ENCODE data around the gene PLPP3. TPM values are rescaled to one million over a fixed set of nuclear protein-coding genes. Genes with fewer than 3 reads are reported as not detected.

Gene PLPP3
- total RNA-seq, 1 donor from 2014 or later = not detected

DNA sequence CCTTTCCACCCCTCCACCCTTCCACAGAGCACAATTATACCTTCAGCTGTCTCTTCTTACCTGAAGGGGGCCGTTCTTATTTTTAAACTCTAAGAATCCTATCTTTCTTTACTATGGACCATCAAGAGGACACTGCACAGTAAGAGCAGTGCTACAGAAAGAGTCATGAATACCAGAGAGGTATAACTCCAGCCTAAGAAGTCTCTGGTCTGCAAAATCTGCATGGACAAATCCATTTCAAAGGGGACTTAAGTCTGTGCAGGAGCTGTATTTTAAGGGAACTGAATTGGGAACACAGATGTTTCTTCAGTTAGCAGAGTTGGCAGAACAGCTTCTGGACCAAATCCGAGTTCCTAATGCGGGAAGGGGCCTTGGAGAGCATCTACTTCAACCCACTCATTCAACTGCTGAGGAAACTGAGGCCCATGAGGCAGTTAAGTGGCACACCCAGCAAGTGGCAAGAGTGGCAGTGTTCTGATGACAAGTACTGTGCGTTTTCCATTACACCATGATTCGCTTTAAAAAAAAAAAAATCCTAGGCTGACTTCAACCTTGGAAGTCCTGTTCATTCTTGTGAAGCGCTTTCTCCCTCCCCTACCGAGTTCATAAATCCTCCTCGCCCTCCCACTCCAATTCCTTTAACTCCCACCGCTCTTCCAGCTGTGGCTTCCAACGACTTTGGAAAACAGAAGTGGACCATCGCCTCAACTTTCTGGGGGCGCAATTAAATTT lies 1.8 kb downstream of the PLPP3 start:
- intact Hi-C loops (cut with micrococcal nuclease) = no loop called here

DNA sequence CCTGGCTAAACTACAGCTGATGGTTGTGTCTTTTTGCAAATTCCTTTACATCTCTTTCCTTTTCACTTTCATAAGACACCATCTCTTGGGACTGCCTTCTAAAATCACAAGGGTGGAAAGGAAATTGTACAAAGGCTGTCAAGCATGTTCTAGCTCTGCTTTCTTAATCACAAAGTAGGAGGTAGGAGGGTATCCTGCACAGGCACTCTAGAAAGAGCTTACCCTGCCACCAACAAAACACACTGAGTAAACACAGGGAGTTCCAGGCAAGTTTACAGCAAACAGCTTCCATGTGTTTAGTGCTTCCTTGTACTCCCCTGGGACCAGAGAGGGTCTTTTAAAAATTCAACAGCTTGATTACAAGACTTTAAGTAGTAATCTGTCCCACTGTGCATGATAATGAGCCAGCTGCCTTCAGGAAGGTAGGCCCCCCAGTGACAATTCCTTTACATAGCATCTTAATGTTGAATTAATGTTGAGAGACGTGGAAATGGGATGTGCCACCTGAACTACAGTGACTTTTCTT lies 2.4 kb downstream of the PLPP3 start:
- intact Hi-C loops (cut with micrococcal nuclease) = no loop called here

DNA sequence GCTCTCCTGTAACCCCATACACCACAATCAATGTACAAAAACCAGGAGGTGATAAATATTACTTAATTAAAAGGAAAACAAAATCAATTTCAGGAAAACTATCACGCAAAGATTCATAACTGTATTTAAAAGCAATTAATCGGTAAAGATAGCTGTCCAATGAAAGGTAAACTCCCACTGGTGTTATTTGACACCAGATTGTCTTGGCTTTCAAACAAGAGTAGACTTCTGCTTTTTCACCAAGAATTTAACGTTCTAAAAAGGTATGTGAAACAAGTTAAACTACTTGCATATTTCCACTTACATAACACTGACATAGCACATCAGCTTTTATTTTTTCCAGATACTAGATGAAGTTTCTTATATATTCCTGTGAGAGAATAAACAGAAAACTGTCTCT lies 3.5 kb downstream of the PLPP3 start:
- intact Hi-C loops (cut with micrococcal nuclease) = no loop called here

DNA sequence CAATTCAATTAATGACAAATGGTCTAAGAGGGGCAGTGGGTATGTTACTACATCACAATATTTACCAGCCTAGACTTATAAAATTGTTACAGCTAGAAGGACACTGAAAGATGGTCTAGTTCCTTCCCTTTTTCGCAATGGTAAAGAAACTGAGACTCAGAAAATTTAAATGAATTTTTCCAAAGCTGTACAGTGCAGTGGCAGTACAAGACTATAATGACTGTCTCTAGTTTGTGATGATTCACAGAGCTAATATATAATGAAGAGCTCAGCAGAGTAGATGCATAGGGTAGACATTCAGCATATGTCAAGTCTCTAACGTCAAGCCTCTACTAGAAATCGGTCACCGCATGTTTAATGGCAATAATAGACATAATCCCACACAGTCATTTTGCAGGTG lies 4.6 kb downstream of the PLPP3 start:
- intact Hi-C loops (cut with micrococcal nuclease) = no loop called here

DNA sequence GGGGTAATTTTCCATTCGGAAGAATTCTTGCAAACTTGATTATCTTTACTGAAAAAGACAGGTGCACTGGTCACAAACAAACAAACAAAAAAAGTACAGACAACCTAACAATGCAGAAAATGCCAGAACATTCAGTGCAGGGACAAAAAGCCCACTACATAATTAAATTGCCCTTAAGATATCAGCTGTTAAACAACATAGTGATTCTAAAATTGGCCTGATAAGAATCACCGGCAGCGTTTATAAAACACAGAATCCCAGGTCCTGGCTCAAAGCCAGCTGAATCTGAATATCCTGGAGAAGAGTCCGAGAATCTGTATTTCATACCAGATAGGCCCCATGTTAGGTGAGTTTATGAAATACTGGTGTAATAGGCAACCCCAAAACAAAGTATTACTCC lies 6.1 kb downstream of the PLPP3 start:
- intact Hi-C loops (cut with micrococcal nuclease) = no loop called here

DNA sequence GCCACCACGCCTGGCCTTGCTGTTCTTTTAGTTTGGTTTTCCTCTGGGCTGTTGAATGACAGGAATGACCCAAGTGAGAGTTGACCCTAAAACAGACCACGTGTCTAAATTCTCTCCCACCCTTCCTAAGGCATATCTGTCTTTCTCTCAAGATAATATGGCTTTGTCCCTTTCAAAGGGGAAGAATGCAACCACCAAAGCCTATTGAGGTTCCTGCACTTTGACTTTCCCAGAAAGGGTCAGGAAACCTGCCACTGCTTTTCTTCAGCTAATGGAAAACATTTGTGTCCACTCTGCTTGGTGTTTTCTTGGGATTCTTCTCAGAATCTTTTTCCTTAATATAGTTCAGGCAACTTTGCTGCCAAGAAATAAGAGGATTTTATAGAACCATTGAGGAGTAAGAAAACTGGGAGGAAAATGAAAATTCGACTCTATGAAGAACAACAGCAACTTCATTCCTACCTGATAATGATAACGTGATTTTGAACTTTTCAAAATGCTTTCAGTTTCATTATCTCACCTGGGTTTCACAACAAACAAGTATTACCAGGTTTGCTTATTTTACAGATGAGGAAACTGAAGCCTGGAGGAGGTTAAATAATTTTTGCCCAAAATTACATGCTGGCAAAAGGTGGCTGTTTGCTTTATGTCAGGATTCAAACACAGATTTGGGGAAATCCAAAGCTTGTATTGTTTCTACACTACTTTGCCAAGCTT lies 6.9 kb downstream of the PLPP3 start:
- intact Hi-C loops (cut with micrococcal nuclease) = no loop called here

DNA sequence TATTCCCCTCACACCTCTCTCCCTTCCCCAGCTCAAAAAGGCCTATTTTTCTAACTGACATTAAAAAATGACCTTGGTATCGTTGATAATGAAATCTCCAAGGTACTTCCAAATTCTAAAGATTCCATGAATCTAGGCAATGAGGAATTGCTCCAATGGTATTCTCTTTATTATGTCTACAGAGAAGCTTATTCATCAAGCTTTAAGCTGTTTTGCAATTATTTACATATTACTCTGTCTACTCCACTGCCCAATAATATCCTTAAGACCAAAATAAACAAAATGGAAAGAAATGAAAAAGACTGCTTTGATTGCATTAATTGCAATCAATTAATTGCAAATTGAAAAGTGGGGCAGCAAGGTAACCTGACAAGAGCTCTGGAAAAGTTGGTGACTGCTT lies 7.9 kb downstream of the PLPP3 start:
- intact Hi-C loops (cut with micrococcal nuclease) = no loop called here

DNA sequence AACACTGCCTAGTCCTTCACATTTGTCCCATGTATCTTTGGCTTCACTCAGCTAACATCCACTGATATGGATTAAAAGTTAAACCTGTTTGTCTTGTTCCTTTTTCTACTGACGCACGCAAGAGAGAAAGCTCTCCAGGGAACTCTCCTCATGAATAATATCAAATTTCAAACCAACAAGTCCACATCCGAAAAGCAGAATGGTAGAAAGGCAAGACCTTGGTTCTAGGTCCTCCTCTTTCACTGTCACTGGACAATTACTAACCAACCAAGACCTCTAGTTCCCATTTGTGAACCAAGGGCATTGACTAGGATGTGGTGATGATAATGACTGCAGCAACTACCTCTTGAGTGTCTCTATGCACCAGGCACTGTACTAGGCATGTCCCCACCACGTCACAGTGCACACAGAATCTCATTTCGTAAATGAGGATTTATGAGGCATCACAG lies 8.4 kb downstream of the PLPP3 start:
- intact Hi-C loops (cut with micrococcal nuclease) = no loop called here

DNA sequence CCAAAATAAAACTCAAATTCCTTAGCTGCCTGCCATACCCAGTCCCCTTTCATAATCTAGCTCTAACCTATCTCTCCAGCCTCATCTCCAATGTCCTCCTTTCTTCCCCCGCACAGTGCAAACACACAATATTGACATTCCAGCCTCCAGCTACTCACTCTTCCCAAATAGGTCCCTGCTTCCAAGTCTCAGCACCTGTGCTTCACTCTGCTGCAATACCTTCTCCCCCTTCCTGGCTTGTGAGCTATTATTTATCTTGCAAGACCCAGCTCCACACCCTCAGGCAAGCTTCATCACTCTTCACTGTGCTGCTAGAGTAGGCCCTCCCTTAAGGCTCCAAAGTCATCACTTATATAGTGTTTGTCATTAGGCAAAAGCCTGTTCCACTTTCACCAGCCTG lies 9.7 kb downstream of the PLPP3 start:
- intact Hi-C loops (cut with micrococcal nuclease) = no loop called here

DNA sequence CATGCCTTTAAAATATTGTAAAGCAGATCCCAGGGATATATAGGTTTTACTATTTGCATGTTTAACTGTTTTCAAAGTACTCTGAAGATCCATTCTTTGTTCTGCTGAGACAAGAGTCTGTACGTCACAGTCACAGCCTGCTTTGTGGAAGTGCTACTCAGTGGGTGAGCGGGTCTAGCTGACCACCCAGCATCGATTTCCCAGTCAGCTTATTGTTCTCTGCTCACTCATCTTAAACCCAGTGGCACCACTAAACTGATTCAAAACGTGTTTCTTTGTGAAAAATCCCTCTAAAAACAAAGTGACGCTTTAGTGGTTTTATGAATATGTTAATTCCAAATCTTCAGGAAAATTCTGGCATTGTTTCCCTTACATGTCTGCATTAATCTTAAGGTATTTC lies 12.4 kb downstream of the PLPP3 start:
- intact Hi-C loops (cut with micrococcal nuclease) = no loop called here

DNA sequence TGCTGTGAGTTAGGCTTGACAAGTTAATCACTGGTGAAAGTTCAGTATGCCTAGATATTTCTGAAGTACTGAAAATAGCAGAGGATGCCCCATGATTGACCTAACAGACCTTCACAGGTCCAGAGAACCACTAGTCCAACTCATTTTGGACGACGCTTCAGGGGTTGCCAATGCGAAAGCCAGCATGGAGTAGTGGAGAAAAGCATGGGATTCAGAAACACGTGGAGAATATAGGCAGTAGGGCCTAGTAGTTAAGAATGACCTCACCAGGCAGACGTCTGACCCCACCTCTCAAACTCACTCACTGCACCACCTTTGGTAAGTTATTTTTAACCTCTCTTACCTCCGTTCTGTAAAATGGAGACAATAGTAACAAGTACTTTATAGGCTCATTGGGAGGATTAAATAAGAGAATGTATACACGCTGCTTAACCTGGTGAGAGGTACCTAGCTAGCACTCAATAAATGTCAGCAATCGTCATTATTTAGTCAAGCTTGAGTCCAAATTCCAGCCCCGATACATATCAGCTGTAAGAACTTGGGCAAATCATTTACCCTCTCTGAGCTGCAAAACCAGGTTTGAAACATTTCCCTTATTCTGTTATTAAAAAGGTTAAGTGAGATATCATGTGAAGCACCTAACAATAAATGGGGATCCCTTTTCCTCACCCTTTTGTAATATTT lies 13.2 kb downstream of the PLPP3 start:
- intact Hi-C loops (cut with micrococcal nuclease) = no loop called here

DNA sequence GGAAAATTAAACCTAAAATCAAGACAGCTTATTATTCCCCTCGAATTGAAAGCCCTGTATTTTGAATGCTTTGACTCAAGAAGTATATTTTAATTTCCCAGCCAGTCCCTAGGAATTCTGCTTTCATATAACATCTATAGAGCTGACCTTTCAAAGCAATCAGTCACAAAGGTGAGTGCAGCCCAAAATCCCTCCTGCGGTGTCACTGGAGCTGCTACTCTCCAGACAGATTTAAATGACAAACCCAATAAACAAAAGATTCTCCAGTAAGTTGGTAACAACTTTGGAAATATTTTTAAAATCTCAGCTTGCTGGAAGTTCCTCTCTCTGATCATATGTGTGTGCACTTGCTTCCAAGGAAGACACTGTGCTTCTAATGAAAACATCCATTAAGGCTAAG lies 14.7 kb downstream of the PLPP3 start:
- intact Hi-C loops (cut with micrococcal nuclease) = no loop called here

DNA sequence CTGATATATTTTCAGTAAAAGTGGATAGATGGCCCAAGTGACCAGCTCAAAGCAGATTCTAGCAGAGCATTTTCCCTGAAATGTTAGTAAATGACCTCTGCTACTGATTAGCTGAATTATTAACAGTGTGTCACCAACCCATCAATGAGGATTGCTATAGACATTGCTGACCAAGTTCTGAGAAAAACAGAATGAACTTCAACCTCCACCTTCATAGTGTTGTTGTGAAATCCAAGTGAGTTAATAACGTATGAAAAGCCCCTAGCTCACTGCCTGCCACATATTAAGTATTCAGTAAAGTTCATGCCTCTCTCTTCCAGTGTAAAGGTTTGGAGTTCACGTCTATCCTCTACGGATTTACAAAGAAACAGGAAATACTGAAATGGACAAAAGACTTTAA lies 15.8 kb downstream of the PLPP3 start:
- intact Hi-C loops (cut with micrococcal nuclease) = no loop called here

DNA sequence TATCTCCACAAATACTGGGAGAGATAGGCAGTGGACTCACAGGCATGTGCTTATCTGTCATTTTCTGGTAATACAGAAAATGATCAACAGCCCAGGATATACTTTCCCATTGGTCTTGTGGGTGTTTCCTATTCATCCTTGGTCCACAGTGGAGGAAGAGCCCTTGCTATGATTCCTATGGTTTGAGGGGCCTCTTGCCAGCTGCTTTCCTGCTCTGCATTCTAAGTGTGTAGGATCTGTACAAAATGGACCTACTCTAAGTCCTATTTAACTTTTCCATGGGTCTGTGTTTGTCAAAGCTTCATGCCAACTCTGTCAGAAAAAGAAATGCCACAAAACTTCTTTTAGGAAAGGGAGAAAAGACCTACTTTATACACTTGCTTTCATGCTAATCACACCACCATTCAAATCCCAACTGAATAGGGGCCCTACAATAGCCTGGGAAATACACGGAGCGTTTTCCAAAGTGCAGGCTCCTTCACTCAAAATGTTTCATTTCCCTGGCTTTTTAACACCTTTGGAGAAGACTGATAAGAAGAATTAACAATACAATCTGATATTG lies 16.4 kb downstream of the PLPP3 start:
- intact Hi-C loops (cut with micrococcal nuclease) = no loop called here

DNA sequence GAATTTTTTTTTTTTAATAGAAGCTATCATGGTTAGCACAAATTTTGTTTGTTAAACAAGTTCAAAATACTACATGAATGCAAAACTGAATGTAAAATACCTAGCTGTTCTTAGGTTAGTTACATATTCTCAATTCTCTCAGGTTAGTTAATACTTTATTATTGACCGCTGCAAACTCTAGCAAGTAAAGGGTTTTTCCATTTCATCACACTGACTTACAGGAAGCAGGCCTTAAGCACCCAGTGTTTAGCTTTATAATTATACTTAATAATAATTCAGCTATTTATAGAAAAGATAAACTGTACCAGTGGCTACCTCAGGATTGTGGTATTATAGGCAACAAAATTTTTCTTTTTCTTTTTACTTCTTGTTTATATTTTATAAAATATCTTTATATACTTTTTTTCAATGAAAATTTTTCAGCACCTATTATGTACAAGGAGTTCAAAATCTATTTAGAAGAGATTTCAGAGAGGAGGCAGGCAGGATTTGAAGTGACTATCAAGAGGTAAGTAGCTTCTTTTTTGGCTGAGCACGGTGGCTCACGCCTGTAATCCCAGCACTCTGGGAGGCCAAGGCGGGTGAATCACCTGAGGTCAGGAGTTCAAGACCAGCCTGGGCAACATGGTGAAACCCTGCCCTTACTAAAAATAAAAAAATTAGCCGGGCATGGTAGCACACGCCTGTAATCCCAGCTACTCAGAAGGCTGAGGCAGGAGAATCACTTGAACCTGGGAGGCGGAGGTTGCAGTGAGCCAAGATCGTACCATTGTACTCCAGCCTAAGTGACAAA lies 17.9 kb downstream of the PLPP3 start:
- intact Hi-C loops (cut with micrococcal nuclease) = no loop called here

DNA sequence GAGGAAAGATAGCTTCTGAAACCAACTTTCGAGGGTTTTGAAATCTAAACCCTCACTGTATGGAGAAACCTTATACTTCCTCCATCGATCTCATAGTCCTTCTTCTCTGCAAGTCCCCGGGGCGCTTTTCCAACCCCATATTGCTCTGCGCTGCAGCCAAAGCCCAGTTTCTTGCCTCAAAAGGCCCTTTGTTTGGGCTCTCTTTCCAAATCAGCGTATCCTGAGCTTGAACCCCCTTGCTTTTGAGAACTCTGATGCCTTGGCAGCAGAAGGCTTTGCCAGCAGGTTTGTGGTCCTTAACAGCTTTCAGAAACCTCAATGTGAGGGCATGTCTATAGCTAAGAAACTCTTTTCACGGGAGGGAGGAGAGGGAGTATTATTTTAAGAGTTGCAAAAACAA lies 21.6 kb downstream of the PLPP3 start:
- intact Hi-C loops (cut with micrococcal nuclease) = no loop called here

DNA sequence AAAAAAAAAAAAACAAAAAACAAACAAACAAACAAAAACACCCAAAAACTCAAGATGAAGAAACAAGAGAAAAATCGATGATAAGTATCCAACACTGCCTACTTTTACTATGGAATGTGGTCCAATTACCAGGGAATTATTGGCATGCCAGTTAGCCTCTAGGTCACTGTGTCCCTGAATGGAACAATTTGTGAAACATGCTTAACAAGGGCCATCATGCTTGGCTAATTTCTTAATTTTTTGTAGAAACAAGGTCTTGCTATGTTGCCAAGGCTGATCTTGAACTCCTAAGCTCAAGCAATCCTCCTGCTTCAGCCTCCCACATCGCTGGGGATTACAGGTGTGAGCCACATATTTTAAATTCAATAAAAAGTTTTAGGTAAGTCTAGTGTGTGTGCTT lies 23.9 kb downstream of the PLPP3 start:
- intact Hi-C loops (cut with micrococcal nuclease) = no loop called here

DNA sequence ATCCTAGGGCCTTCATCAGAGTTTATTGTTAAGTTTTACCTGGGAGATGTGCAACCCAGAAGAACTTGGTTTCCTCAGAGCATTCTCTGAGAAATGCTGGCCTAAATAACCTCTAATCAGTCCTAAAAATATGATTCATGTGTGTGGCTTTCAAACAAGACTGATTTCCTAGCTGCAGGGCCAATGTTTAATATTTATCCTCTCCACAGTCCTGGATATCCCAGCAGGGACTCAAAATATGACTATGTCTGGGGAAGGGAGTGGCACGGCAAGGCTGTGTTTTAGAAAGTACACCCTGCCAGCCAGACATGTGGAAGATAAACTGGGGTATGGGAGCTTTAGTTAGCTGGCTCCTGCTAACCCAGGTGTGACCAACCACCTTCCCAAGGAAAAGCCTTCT lies 26.3 kb downstream of the PLPP3 start:
- intact Hi-C loops (cut with micrococcal nuclease) = no loop called here

DNA sequence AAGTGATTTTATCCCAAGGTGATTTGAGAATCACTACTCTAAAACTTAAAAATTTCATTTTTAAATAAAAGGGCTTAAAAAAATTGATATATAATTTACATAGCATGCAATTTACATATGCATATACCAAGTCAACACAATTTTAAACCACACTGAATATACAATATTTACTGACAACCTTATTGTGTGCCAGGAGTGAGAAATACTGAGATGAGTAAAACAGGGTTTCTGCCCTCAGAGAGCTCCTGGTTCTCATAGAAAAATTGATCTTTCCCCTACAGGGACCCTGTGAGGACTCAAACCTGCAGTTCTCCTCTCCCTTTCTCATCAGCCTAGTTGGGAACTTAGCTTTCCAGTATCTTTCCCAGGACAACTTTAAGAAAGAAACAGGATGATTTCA lies 27.0 kb downstream of the PLPP3 start:
- intact Hi-C loops (cut with micrococcal nuclease) = no loop called here

DNA sequence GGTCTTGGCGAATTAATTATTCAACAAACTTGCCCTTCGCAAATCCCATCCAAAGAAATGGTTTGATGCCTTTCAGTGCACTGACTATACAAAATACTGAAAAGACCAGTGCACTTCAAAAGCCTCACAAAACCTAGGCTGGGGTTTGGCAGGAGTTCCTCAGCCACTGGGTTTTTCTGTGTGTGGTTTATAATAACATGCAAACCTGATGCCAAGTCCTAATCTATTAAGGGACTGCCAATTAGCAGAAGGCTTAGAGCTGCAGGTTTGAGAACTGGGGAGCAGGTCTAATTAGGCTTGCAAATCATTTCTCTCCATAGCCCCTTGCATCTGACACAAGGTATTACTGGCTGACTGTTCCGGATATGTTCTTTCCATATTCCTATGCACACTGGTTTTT lies 27.7 kb downstream of the PLPP3 start:
- intact Hi-C loops (cut with micrococcal nuclease) = no loop called here

DNA sequence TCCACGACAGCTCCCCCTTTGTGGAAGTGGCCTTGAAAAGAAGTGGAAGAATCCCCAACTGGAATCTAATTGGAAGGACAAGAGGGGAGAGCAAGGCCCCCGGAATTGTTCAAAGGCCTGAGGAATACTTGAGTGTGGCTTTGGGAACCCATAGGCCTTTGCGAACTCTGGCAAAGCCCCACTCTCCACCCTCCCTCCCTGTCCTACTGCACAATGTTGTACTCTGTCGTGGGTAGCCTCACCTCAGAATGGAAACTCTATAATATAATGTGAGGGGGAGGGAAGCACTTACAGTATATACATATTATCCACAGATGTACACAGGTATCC lies 28.5 kb downstream of the PLPP3 start:
- intact Hi-C loops (cut with micrococcal nuclease) = no loop called here

Data from T-helper 1 cell treated with Interleukin-12 subunit alpha and Interleukin-12 subunit beta and Interleukin-4 antibody, amounts not matched to agents 30 ng/mL and 1 ng/mL, for 36 hours (primary cell).